GM12891 (cell line): ENCODE data around the gene SEMA6A.

ENCODE experiments used
- POLR2A ChIP-seq: IDR thresholded peaks from 2 replicates; pipeline ENCODE4 v1.6.1; 2011; ENCODE audit warnings: low read depth, low read length, control low read depth
- POLR2AphosphoS5 ChIP-seq: IDR thresholded peaks from 2 replicates; pipeline ENCODE4 v1.6.1; 2011; ENCODE audit warnings: low read depth, low read length, control low read depth
- POU2F2 ChIP-seq: IDR thresholded peaks from 2 replicates; pipeline ENCODE4 v1.6.1; 2011; ENCODE audit warnings: low read depth, mild to moderate bottlenecking, control low read depth, low read length, moderate library complexity
- SPI1 ChIP-seq: IDR thresholded peaks from 2 replicates; pipeline ENCODE4 v1.6.1; 2011; ENCODE audit warnings: low read depth, low read length, control low read depth
- TAF1 ChIP-seq: IDR thresholded peaks from 2 replicates; pipeline ENCODE4 v1.6.1; 2011; ENCODE audit warnings: low read depth, low read length, control low read depth

DNA sequence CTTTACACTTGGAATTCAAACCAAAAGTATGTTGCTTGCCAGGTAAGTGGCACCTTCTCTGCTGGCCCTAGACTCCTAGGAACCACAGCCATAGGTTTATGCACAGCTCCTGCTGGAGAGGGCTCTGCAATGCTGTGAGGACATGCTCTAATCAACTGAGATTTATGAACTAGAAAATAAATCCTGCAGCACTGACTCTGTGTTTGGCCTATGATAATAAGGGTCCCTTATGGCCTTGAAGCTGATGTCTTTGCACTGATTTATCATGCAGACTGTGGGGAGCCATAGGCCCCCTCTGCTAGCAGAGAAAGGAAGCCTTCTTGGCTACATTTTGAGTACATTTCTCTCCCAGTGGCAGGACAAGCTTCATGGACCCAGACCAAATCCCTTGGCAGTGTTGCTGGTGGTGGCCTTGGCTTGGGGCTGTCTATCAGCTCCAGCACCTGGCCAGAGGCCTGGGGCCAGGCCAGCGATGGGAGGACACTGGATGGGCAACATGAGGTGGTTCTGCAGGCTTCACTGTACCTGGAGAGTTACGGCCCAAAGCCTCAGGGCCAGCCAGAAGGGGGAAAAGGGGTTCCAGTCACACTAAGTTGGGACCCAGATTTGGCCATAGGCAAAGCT, 178.0 kb downstream of the SEMA6A start:
- no peak for TF ChIP-seq POLR2A
- no peak for TF ChIP-seq POLR2AphosphoS5
- no peak for TF ChIP-seq TAF1
- no peak for TF ChIP-seq SPI1
- TF ChIP-seq POU2F2 = no peak
